IMR-90 (cell line): ENCODE results near the gene XPO6. TPM values are rescaled to one million over a fixed set of nuclear protein-coding genes. Genes with fewer than 3 reads are reported as not detected.

Experiments used
- ATAC-seq: fragments of 200-7000 bp; cut with Tn5 transposase; 2 replicates; pipeline ENCODE4 v1.9.1; 2020; ENCODE audit warnings: low read depth, mild to moderate bottlenecking, moderate library complexity
- BruUV-seq: library from RNA; stranded (reverse); fragments of 400-500 nt; replicated peaks from 2 replicates; lab custom pipeline; 2021; lab: Mats Ljungman, UMichigan
- CTCF ChIA-PET: fragments of 300-600 bp; formaldehyde crosslinking; extraction: SDS; loops from one replicate; lab custom pipeline; 2021; ENCODE audit warnings: antibody characterized with exemption; lab: Yijun Ruan, JAX
- POLR2A ChIA-PET: fragments of 300-600 bp; sonication (Branson Sonifier 250); formaldehyde crosslinking; loops from one replicate; lab custom pipeline; 2022; ENCODE audit warnings: antibody characterized with exemption; ENCODE audit not compliant: unreplicated experiment; lab: Charles Lee
- DNase-seq: peaks from one replicate; pipeline ENCODE4 v3.0.0; 2013
- H2AFZ ChIP-seq: replicated peaks from 2 replicates; pipeline ENCODE3; 2013; ENCODE audit warnings: low read length, mild to moderate bottlenecking; ENCODE audit not compliant: poor library complexity
- H2AK5ac ChIP-seq: 2 replicates; pipeline ENCODE4 v1.6.1; 2013; ENCODE audit warnings: low read depth, low read length, inconsistent platforms
- H2AK9ac ChIP-seq: replicated peaks from 2 replicates; pipeline ENCODE3; 2013; ENCODE audit warnings: mild to moderate bottlenecking, low read depth, low read length, moderate library complexity; ENCODE audit not compliant: poor library complexity
- H2BK120ac ChIP-seq: 2 replicates; pipeline ENCODE4 v1.6.1; 2013; ENCODE audit warnings: low read depth, low read length, inconsistent platforms
- H2BK15ac ChIP-seq: 3 replicates; pipeline ENCODE4 v1.6.1; 2013; ENCODE audit warnings: low read depth, low read length, inconsistent platforms
- H2BK20ac ChIP-seq: 2 replicates; pipeline ENCODE4 v1.6.1; 2013; ENCODE audit warnings: low read depth, mild to moderate bottlenecking, inconsistent platforms, low read length, moderate library complexity
- H2BK5ac ChIP-seq: 2 replicates; pipeline ENCODE4 v1.6.1; 2013; ENCODE audit warnings: mild to moderate bottlenecking, low read depth, low read length, inconsistent platforms; ENCODE audit not compliant: poor library complexity, severe bottlenecking
- H3K14ac ChIP-seq: replicated peaks from 2 replicates; pipeline ENCODE4 v1.6.1; 2013; ENCODE audit warnings: low read depth, low read length, inconsistent platforms
- H3K18ac ChIP-seq: 2 replicates; pipeline ENCODE4 v1.6.1; 2013; ENCODE audit warnings: low read depth, low read length, control low read depth
- H3K23ac ChIP-seq: 2 replicates; pipeline ENCODE4 v1.6.1; 2013; ENCODE audit warnings: low read depth, low read length, inconsistent platforms
- H3K27ac ChIP-seq: 2 replicates; pipeline ENCODE4 v1.5.1; 2013; ENCODE audit warnings: mild to moderate bottlenecking, control low read depth, low read length; ENCODE audit not compliant: insufficient read depth
- H3K27me3 ChIP-seq: 2 replicates; pipeline ENCODE4 v1.6.1; 2013; ENCODE audit warnings: low read length; ENCODE audit not compliant: control insufficient read depth, insufficient read depth
- H3K36me3 ChIP-seq: 2 replicates; pipeline ENCODE4 v1.6.1; 2013; ENCODE audit warnings: low read length, mixed read lengths; ENCODE audit not compliant: control insufficient read depth, insufficient read depth
- H3K4ac ChIP-seq: 2 replicates; pipeline ENCODE4 v1.6.1; 2013; ENCODE audit warnings: low read depth, low read length, inconsistent platforms
- H3K4me1 ChIP-seq: 2 replicates; pipeline ENCODE4 v1.6.1; 2013; ENCODE audit warnings: low read length, mixed read lengths; ENCODE audit not compliant: control insufficient read depth, insufficient read depth
- H3K4me2 ChIP-seq: 2 replicates; pipeline ENCODE4 v1.6.1; 2013; ENCODE audit warnings: low read depth, mild to moderate bottlenecking, control low read depth, low read length, moderate library complexity
- H3K4me3 ChIP-seq: 2 replicates; pipeline ENCODE4 v1.5.1; 2013; ENCODE audit warnings: low read depth, mild to moderate bottlenecking, control low read depth, low read length, moderate library complexity; ENCODE audit not compliant: insufficient read depth
- H3K56ac ChIP-seq: 2 replicates; pipeline ENCODE4 v1.6.1; 2013; ENCODE audit warnings: low read length, inconsistent platforms; ENCODE audit not compliant: insufficient read depth; ENCODE audit errors: extremely low read depth
- H3K79me1 ChIP-seq, 2 experiments: 2 replicates each; pipeline ENCODE4 v1.6.1; 2013; ENCODE audit warnings: low read length in 2 of 2, inconsistent platforms in 1 of 2, low read depth in 1 of 2
- H3K9ac ChIP-seq: 2 replicates; pipeline ENCODE4 v1.6.1; 2013; ENCODE audit warnings: low read depth, low read length, control low read depth
- H3K9me1 ChIP-seq: 2 replicates; pipeline ENCODE4 v1.6.1; 2013; ENCODE audit warnings: low read length, inconsistent platforms; ENCODE audit not compliant: insufficient read depth
- H3K9me3 ChIP-seq: 2 replicates; pipeline ENCODE4 v1.6.1; 2013; ENCODE audit warnings: low read length; ENCODE audit not compliant: control insufficient read depth, insufficient read depth
- H4K20me1 ChIP-seq: 2 replicates; pipeline ENCODE4 v1.6.1; 2013; ENCODE audit warnings: low read length, inconsistent platforms; ENCODE audit not compliant: insufficient read depth
- H4K5ac ChIP-seq: 2 replicates; pipeline ENCODE4 v1.6.1; 2013; ENCODE audit warnings: mild to moderate bottlenecking, low read depth, low read length, control low read depth
- H4K8ac ChIP-seq, 2 experiments: 2 replicates each; pipeline ENCODE4 v1.6.1; 2013; ENCODE audit warnings: low read depth in 2 of 2, low read length in 2 of 2, control low read depth in 1 of 2, inconsistent platforms in 1 of 2
- H4K91ac ChIP-seq: 2 replicates; pipeline ENCODE4 v1.6.1; 2013; ENCODE audit warnings: low read depth, low read length, inconsistent platforms; ENCODE audit not compliant: insufficient read depth
- BHLHE40 ChIP-seq: fragments of 150-350 bp; IDR thresholded peaks from 2 replicates; pipeline ENCODE4 v1.6.1; 2016; ENCODE audit warnings: mild to moderate bottlenecking, low read depth, low read length
- CTCF ChIP-seq: conservative IDR thresholded peaks from 2 replicates; pipeline ENCODE4 v1.5.1; 2012; ENCODE audit warnings: mild to moderate bottlenecking, low read depth, low read length, improper control_type of control experiment
- MAFK ChIP-seq: IDR thresholded peaks from 2 replicates; pipeline ENCODE4 v1.6.1; 2012; ENCODE audit warnings: low read depth, low read length, improper control_type of control experiment
- MXI1 ChIP-seq: IDR thresholded peaks from 2 replicates; pipeline ENCODE4 v1.6.1; 2012; ENCODE audit warnings: low read depth, mild to moderate bottlenecking, low read length, moderate library complexity, borderline replicate concordance
- WGBS, 2 experiments: methylation state at CpG; one replicate each; pipeline versions ENCODE4 v1.1.5 to v1.1.7; 2013; ENCODE audit warnings: missing lambda C conversion rate in 2 of 2; ENCODE audit not compliant: insufficient read length in 1 of 2; ENCODE audit errors: extremely low coverage in 2 of 2; 5-methylcytosine and 5-hydroxymethylcytosine counted together
- dilution Hi-C: fragments of 300-500 bp; cut with HindIII; formaldehyde crosslinking; loops from one replicate; pipeline ENCODE4 v1.14.3; 2018; ENCODE audit warnings: low sequenced_read_pairs; ENCODE audit not compliant: unreplicated experiment
- in situ Hi-C: fragments of 300-500 bp; cut with MboI; formaldehyde crosslinking; loops from 3 replicates; pipeline ENCODE4 v1.14.3; 2019; ENCODE audit warnings: low sequenced_read_pairs, inconsistent platforms, mixed read lengths
- intact Hi-C: fragments of 100-400 bp; cut with micrococcal nuclease; formaldehyde crosslinking; loops from 2 replicates; pipeline ENCODE4 v1.10.0; 2022
- polyA plus RNA-seq, 3 experiments: library from polyadenylated mRNA; depleted of rRNA; stranded (reverse); fragments of >200 nt; gene quantifications; 2 replicates each; pipeline ENCODE4 v1.2.3, GENCODE V29; 2012; ENCODE audit warnings: low replicate concordance in 1 of 3
- total RNA-seq: library from RNA; depleted of rRNA; stranded (reverse); fragments of >200 nt; gene quantifications from 2 replicates; pipeline ENCODE4 v1.2.3, GENCODE V29; 2012

Gene XPO6
- total and polyA plus RNA-seq, 2 of the 4 experiments (the other 2 are of a cell fraction), result 108 to 184 TPM

- Histone ChIP-seq H2BK15ac (0 out of 3 replicates have a peak overlapping the region, but pooled peaks have one; percentile 36), H3K14ac (no peak overlapping the region), H4K91ac (no peak overlapping the region), H3K36me3 (peaks cover 9% of the 10 kb centered on the region), H3K9me3 (no peaks in the 10 kb centered on the region), H3K9me1 (peaks cover 34% of the 10 kb centered on the region), H3K9ac (no peak overlapping the region), H3K4me1 (peaks cover 42% of the 10 kb centered on the region), H3K56ac (no peak overlapping the region), H2BK5ac (peak overlapping the region; percentile 87), H2AFZ (no peak overlapping the region), H3K18ac (peak overlapping the region; percentile 79), H2BK20ac (no peak overlapping the region), H3K27ac (peak overlapping the region; percentile 59; the same call in 1 of the 2 replicates), H3K4me2 (no peak overlapping the region), H3K23ac (no peak overlapping the region; the same call in 1 of the 2 replicates), H3K4me3 (no peak overlapping the region), H4K8ac (peak overlapping the region in 1 of 2 experiments; percentile 56; a peak in 1 of 4 replicates), H3K27me3 (no peaks in the 10 kb centered on the region), H2AK5ac (no peak overlapping the region; the same call in 1 of the 2 replicates), H2AK9ac (no peak overlapping the region), H4K5ac (0 out of 2 replicates have a peak overlapping the region, but pooled peaks have one; percentile 65), H3K79me1 (peaks cover 24 to 84% of the 10 kb centered on the region in 2 experiments), H2BK120ac (peak overlapping the region; percentile 42; the same call in 1 of the 2 replicates), H3K4ac (peak overlapping the region; percentile 36; the same call in 1 of the 2 replicates), H4K20me1 (peaks cover 35% of the 10 kb centered on the region)
- BruUV-seq, result no TSS peak
- ATAC-seq (no peak), DNase-seq (no peak)
- TF ChIP-seq MAFK (no peak), CTCF (no peak), MXI1 (no peak), BHLHE40 (no peak)
- dilution Hi-C loops (no loop called here), in situ Hi-C loops (no loop called here), intact Hi-C loops (no loop called here)
- WGBS, 2 experiments, result no CpG with 5 or more reads among the region's 3 CpGs
- ChIA-PET POLR2A (no interaction called here), CTCF (interaction anchor here (0.9 to 1.0 kb wide), 2 partner anchors 9 to 11 kb away, joined by 3 read pairs; no protein-coding TSS in a partner anchor)
Measured at GRCh38 chr16:28182801-28183200, 29.0 kb downstream of the XPO6 start.
